Umbilical cord (tissue), 2 donors: Measurements from ENCODE around the gene VWDE. TPM values are rescaled to one million over a fixed set of nuclear protein-coding genes. Genes with fewer than 3 reads are reported as not detected.
A peak's percentile ranks its signal among the peaks of the same experiment; 100 is the strongest.

Experiments used
- DNase-seq: peaks from one replicate; pipeline ENCODE4 v3.0.0-alpha.2; 2015; ENCODE audit warnings: low spot score
- total RNA-seq: library from RNA; depleted of rRNA; stranded (reverse); fragments of >200 nt; gene quantifications from one replicate; pipeline ENCODE4 v1.2.3, GENCODE V29; 2014; ENCODE audit warnings: low replicate concordance; ENCODE audit not compliant: insufficient read depth

Gene VWDE
- total RNA-seq, 1 donor from 2014 or later = 13.0 TPM

DNA sequence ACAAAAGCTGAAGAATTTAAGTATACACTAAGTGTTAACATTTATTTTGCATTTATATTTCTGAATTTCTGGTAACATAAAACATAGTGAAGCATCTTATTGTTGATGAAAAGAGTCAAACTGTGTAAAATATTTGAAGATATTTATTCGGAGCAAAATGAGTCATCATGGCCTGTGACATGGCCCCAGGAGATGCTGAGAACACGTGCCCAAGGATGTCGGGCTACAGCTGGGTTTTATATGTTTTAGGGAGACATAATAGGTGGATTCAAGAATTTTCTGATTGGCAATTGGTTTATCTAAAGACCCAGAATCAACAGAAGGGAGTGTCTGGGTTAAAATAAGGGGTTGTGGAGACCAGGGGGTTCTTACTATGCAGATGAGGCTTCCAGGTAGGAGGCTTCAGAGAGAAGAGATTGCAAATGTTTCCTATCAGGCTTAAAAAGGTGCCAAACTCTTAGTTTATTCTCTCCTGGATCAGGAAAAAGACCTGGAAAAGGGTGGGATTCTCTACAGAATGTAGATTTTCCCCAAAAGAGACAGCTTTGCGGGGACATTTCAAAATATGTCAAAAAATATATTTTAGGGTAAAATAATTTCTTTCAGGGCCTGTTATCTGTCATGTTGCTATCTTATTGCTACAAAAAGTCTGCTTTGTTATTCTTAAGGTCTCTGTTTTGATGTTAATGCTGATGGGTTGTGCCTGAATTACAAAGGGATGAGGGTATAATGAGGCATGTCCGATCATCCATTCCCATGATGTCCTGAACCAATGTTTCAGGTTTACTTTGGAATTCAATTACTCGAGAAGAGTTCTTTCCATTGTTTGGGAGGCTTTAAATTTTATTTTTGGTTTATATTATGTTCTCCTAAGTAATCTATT, 74.5 kb downstream of the VWDE start:
- DNase-seq = no peak

DNA sequence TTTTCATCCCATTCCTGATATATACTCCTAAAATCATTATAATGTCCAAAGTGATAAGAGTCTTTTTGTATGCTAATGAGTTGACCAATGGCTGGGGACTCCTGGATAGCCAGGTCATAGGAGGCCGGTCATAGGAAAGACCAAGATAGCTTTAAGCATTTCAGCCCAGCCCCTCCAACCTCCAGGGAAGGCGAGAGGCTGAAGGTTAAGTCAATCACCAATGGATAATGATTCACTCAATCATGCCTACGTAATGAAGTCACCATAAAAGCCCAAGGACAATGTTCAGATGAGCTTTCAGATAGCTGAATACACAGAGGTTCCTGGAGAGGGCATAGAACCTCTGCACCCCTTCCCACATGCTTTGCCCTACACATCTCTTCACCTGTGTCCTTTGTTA, 75.7 kb downstream of the VWDE start:
- DNase-seq = no peak

DNA sequence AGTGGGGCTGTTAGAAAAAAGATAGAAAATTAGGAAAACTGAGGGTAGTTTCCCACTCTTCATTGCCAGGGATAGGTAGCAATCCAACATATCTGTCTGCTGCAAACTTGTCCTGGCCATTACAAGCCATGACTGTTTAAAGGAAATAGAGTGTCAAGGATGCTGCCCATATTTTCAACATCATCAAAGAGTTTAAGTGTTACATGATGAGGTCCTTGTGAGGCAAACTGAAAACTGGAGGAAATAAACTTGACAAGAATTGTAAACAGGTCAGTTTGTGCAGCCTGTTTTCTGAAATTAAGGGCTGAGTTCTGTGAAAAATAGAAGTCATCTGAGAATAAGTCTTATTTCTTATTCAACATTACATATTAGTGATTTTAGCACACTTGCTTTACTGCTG, 78.0 kb downstream of the VWDE start:
- DNase-seq = no peak

DNA sequence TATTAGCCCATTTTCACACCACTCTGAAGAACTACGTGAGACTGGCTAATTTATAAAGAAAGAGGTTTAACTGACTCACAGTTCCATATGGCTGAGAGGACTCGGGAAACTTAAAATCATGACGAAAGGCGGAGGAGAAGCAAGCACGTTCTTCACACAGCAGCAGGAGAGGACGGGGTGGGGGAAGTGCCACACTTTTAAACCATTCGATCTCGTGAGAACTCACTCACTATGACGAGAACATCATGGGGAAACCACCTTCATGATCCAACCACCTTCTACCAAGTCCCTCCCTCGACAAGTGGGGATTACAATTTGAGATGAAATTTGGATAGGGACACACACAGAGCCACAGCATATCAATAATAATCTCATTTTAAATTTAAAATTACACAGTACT, 80.2 kb downstream of the VWDE start:
- DNase-seq = no peak

DNA sequence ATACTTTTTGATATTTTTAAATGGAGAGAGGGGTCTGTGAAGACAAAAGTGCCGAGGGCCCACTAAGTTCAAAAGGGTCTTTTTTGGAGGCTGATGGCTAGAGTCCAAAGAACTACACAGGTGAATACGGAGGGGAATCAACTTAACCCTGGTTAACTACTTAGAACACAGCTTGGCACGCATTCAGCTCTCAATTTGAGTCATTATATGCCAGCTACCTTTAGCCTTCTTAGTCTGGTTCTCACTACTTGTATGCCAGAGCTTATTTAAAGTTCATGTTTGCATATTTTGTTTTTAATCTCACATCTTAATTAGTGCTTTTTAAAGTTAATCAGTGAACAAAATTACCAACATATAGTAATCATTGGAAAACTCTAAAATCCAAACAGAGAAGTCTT, 80.8 kb downstream of the VWDE start:
- no peak for DNase-seq

DNA sequence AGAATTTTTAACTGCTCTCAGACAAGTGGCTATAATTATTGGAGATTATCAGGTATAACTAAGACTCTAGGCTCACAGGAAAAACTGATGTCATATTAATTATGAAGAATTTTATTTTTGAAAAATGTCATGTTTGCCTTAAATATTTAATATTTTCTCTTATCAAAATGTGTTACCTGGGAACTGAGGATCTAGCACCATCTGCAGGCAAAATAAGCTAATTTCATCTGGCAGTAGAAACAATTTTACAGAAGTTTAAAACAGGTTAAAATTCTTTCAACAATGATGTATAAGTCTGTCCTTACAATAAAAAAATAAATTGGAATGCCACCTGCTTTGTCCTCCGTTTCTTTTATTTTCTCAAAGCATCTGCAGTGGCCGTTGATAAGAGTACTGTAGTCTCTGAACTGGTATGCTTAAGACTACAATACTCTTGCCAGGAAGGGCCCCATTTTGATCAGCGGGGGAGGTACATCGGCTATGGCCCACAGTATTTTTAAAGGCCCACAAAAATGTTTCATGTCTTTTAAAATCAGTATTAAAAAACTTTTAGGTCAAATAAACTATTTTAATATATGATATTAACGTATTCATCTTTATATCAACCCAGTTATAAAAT, 81.3 kb downstream of the VWDE start:
- no peak for DNase-seq

DNA sequence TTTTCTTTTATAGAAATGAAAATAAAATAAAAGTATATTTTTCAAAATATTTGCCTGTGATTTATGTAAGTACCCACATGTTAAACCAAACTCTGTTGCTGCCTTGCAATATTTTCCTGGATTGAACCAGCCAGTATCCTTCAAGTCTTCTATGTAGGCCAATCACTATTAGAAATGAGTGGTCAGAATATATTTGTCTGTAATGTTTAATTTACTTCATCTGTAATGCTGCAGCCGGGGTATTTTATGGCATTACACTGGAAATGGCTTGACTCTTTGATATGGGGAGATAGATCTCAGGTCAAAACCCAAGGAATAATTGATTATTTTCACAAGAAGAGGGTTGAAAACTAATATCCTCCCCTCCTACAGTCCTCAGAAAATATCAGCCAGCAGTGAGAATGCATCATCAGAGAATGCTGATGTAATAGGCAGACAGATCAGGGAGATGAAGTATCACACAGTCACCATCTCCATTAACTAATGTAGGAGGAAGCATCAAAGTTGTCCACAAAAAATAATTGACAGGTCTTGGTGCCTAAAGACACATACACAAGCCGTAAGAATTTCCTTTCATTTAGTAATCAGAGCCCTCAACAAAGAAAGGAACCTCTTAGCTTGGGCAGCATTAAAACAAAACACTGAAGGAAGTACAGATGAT, 82.5 kb downstream of the VWDE start:
- DNase-seq = no peak

DNA sequence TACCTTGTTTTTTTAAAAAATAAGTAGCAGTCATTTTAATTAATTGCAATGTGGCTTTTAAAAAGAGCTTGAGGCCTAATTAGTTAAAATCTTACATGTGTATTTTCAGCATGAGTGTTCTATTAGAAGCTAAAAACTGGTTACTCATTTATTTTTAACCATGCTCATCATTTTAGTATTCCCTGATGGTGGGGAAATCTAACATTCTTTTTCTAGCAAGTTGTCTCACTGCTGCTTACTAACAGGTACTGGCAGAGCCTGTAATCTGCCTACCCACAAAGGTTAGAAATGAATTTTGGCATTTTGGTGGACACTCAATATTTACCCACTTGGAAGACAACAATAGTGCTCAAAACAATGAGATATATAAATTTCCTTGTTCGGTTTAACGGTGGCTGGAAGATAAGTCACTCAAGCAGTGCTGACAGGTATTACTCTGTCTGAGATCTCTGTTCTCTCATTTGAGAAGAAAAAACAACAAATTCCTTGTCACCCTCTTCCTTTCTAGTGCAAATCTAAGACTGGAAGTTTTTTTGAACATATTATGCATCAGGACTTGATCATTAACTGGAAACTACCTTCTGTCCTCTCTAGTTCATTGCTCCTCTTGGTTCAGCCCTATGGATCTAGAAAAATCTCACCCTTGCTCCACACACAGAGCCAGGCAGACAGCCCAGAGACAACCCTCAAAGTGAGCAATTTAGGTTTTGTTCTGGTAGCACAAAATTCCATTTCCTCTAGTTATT, 83.3 kb downstream of the VWDE start:
- DNase-seq = no peak

DNA sequence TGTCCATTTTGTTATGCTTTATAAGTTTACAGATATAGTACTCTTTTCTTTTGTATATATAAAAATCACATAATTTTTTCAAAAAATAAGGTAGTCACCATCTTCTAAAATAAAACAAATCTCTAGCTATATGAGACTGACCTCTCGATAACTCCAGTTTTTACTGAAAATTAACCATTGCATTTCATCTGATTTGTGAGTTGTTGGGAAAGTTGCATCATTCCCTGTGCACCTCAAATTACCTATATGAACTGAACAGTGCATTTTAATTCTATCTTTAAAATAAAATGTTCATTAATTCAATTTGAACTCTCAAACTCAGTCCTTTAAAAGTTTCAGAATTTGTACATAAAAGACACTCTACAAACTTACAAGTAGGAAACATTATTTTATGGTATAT, 86.0 kb downstream of the VWDE start:
- DNase-seq = no peak

DNA sequence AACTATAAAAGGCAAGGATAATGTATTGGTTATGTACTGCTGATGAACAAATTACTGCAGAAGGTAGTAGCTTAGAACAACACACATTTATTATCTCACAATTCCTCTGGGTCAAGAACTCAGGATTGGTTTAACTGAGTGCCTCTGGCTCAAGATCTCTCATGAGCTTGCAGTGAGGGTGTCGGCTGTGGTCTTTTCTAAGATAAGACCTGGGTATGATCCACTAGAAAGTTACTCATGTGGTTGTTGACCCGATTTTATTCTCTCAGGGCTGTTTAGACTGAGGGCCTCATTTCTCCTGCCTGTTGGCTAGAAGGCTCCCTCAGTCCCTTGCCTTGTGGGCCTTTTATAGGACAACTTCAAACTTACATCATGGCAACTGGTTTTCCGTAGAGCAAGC, 86.7 kb downstream of the VWDE start:
- DNase-seq = no peak

DNA sequence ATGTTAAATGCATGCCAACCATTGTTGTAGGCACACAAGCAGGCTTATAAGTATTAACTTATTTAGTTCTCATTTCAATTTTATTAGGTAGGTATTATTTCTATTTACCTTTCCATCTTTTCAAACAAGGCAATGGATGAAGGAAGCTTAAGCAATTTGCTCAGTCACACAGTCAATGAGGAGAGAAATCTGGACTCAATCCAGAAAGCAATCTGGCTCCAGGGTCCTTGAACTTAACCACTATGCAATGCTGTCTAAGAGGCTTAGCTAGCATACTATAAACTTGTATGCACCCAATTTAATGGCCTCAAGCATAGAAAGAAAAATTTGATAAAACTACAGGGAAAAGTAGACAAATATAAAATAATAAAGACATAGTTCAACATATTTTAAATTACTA, 88.6 kb downstream of the VWDE start:
- no peak for DNase-seq

DNA sequence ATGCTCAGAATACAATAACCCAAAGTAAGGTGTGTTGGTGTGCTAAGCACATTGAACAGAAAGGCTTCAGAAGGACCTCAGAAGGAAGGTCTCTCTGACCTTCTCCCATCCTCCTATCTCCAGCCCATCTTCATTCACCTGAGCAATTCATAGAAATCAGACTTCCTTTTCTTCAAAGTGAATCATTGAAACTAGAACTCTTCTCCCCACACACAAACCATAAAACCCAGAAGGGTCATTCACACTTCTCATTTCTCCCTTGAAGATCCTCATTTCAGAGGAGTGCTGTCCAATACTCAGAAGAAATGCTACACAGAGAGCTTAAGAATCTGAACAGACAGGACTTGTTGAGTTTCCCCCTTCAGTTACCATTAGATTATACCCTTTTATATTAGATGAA, 89.5 kb downstream of the VWDE start:
- no peak for DNase-seq

DNA sequence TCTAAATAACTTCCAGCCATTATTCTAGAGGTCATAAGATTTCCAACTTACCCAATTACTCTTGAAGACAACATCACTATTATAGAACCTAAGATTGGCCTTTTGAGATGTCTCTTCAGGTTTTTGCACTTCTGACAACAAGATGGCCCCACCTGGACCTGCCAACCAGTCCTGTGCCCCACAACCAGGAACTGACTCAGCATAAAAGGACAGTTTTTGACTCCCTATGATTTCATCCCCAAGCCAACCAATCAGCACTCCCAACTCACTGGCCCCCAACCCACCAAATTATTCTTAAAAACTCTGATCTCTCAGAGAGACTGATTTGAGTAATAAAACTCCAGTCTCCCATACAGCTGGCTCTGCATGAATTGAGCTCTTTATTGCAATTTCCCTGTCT, 98.2 kb downstream of the VWDE start:
- DNase-seq = no peak

DNA sequence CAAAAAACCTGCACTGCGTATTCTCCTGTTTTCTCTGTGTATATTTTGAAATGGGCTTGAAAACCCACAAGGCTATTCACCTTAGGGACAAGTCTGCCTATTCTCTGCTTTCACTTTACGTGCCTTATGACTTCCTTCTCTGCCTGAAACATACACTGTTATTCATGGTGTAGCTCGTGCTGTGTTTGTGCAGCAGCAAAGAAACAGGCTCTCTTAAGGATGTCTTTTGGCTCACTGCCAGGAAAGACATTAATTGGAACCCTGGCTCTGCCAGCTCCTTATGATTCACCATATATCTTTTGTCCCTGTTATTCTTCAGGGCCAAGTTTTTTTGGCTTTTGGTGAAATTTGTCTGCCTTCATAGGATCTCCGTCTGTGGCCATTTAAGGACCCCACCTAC, 100.2 kb downstream of the VWDE start:
- peak; percentile 50 for DNase-seq

DNA sequence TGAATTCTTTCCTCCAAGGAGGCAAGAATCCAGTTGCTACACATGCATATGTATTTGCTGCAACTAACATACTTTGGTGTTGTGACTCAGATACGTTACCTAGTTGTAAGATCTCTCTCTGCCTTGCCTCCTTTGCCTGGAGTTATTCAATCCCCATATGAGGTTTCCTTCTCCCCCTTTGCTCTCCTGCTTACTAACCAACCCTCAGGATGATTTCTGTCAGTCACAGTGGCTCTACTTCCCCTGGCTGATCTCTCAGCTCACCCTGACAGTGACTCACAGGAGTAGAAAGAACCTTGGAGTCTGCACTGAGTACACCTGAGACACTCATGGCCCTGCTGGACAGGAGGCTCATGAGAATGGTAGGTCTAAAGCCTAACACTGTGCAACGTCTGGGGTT, 100.6 kb downstream of the VWDE start:
- DNase-seq = no peak

DNA sequence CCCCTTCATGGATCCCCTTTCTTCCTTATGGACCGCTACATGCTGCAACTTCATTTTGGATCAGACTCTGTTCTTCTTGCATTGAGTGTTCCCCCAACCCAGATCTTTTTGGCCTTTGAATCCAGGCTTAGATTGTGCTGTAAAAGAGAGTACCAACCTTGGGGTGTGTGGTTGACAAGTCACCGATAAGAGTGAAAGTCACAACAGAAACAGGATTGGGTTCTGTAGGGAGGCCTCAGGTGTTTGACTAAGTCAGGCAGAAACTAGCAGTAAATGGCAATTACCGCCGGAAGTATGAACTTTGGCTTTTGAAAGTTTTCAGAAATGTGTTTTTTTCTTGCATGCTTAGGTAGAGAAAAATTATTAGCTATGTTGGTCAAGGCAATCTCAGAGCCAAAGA, 103.2 kb downstream of the VWDE start:
- DNase-seq = no peak

DNA sequence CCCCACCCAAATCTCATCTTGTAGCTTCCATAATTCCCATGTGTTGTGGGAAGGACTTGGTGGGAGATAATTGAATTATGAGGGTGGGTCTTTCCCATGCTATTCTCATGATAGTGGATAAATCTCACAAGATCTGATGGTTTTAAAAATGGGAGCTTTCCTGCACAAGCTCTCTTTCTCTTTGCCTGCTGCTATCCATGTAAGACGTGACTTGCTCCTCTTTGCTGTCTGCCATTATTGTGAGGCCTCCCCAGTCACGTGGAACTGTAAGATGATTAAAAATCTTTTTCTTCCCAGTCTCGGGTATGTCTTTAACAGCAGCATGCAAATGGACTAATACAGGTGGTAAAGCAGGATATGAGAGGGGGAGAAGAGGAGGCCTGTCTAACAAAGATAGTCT, 104.3 kb downstream of the VWDE start:
- DNase-seq = no peak

DNA sequence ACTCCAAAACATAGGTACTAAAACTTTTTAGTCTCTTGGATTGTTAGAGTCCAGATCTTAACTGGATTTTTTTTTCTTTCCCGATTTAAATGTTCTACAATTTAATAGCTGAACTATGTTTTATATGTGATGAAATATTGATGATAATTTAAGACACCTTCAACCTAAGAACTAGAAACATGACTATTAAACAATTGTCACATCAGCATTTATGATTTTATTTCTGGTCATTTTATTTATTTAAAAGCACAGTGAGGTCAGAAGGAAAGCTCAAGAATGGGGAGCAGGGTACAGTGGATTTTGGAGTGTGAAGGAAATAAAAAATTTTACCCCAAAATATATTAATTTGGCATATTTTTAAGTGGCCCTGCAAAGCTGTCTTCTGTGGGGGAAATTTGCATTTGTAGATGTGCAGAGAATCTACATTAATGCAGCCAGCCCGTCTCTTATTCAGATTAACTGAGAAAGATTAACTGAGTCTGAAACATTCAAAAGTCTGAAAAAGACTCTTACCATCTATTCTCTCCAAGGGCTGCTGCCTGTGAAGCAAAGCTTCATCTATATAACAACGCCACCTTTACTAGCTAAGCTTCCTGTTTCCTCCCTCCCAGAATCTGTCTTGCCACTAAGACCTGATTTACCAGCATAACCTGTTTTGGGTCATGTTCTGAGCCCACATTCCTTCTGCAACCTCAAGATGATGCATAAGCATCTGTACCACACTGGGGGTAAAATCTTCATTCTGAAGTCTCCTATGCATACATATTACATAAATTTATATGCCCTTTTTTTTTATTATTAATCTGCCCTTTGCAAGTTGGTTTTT, 106.2 kb downstream of the VWDE start:
- DNase-seq = peak; percentile 9

DNA sequence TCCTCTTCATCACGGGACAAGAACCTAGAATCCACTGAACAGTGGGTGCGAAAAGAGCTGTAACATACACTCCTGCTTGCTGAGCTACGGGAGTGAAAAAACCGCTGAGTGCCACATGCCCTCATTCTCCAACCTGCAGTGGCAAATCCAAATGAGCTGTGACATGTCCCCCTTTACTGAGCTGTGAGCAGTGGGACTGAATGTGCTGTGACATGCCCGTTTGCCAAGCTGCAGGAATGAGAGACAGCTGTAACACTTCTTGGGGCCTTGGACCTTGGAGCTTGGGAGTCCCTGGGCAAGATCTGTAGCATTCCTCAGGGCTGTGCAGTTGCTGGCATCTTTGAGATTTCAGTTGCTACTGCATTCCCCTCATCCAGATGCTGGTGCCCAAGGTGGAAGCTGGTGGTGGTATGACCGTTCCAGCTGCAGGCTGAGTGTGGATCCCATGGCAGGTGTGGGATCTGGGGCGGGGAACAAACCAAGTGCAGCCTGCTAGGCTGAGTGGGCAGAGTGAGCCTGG, 107.6 kb downstream of the VWDE start:
- no peak for DNase-seq

DNA sequence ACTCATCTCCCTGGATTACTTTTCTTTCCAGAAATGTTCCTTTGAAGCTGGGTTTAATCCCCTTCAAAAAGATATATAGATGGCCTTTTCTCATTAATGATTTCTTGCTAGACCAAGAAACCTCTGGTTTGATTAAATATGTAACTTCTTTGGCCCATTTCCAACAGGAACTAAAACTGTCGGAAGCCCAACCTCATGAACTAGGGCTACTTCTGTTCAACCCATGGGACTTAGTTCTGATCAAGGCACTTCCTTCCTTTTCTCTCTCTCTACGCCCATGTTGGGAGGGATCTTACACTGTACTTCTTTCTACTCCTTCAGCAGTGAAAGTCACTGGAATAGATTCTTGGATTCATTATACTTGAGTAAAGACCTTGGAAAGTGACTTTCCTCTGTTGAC, 109.0 kb downstream of the VWDE start:
- no peak for DNase-seq

DNA sequence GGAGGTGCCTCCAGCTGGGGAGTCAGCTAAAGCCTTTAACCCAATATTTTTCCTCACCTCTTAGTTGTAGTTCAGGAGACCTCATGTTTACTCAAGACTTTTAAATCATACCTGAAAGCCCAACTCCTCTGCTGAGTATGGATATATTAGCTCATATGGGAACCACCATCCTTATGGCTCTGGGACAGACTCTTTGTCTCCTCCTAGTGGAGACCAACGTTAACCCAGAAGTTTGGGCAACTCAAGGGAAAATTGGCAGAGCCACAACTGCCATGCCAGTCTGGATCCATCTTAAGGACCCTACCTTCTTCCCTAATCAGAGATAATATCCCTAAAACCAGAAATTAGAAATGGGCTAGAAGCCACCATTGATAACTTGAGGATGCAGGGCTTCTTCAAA, 111.8 kb downstream of the VWDE start:
- DNase-seq = no peak
